HTERT RPE-1 (cell line): ENCODE data around the gene TPM3.
"Not testable (repeated sequence)": the region's sequence is repeated elsewhere in the genome, so short reads cannot be mapped to it uniquely, and the experiment has no call there.

Source experiments
- in situ Hi-C: fragments of 300-500 bp; cut with MboI; formaldehyde crosslinking; loops from 4 replicates; pipeline ENCODE4 v1.14.3; 2020; ENCODE audit warnings: low sequenced_read_pairs

TPM3 gene

DNA sequence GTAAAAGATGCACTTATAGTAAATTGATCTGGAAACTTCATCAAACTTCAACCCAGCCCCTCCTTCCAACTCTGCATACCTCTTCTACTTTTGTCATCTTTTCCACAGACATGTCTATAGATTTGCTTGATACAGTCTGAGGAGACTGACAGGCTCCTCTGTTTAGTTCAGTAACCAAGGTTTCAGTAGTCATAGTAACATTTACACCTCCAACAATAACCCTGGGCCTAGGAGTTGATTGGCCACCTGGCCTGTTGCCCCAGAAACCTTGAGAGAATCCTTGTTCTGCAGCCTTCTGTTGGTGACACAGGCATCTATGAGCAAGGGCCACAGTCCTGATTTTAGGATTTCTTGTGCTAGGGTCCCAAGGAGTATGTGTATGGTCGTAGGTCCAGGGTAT is 14.3 kb upstream of the TPM3 start, which contains the start of gene CFAP141:
CFAP141 (minus strand) TSS at position 138 of the 400 bp plus-strand sequence; CDS start at position 112, 26 bp downstream.
- in situ Hi-C loops = no loop called here

DNA sequence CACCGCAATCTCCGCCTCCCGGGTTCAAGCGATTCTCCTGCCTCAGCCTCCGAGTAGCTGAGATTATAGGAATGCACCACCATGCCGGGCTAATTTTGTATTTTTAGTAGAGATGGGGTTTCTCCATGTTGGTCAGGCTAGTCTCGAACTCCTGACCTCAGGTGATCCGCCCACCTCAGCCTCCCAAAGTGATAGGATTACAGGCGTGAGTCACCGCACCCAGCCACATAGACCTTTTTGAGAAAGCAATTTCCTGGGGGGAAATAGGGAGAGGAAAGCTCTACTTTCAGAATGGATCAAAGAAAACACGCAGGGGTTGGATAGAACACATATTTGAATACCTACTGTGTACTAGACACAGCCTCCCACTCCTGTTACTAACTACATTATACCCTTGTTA is 13.9 kb upstream of the TPM3 start:
- in situ Hi-C loops = not testable (repeated sequence)

DNA sequence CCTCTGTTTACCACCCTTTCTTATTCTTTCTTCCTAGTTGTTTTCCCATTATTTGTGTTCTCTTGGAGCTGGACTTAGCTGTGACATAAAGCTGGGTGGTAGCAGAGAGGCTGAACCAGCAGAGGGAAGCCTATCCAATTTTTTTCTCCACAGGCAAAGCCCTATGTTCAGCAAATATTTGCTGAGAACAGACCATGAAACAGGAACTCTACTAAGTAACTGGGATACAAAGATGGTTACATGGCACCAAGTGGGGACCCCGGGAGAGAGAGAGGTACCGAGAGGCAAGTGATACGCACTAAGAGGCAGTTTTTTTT is 7.6 kb upstream of the TPM3 start:
- in situ Hi-C loops = no loop called here

DNA sequence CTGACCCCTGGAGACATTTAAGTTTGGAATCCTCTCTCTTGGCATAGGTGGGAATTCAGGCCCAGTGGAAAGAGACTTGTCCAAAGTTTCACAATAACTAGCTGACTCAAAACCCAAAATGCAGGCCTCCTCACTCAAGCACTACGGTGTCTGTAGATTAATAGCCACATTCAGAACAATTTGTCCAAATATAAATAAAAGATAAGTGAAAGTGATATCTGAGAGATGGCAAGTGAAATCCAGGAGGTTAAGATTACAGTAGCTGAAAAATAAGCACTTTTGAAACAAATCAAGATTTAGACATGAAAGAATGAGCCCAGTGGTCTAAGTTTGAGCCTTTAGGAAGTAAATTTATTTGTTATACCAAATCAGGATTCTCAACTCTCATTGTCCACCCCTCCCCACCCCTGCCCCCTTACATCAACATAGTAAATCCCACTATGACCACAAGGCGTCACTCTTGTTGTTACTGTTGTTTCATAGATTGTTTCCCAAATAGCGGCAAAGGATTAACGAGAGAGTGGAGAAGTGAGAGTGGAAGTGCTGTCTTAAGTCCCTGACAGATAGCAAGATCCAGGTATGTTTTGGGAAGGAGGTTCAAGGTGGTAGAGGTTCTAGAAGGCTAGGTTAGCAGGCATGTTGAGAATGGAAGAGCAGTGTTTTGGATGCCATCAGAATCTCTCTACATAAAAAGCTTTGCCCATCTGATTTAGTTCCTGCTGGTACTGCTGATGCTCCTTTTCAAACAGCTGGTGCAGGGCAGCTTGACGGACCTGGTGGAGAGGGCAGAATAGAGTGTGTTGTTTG is 7.1 kb upstream of the TPM3 start:
- in situ Hi-C loops = no loop called here

DNA sequence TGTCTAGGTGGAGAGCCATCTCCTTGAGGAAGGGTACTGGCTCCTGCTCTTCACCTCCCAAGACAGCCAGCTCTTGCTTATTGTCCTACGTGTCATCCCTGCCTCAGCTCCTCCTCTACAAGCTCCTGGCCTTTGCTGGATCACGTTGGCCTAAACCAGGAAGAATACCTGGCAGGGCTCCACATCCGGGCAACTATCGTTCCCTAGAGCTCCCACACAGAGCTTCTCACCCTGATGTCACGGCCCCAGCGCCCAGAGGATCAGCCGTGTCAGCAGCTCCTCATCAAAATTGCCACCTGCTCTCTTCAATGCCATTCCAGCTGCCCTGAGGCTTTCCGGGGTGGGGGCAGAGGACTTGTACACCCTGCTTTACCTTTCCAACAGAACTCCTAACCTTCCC is 1.9 kb upstream of the TPM3 start:
- in situ Hi-C loops = no loop called here

DNA sequence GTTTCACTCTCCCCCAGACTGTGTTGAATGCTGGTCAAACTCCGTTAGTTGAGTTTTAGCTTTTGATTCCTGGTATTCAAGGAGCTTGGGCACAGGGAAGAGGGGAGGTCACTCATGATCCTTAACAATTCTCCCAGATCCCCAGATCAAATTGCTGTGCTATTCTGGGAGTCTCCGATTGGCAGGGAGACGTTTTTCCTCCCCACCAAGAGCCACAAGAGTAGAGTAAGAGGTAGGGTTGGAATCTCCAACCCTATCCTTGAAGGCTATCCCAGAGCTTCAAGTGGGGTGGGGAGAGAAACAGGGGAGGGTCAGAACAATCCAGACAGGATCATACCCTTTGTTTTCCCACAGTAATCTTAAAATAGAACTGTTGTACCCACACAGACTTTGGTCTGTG is 576 bp upstream of the TPM3 start:
- in situ Hi-C loops = no loop called here

DNA sequence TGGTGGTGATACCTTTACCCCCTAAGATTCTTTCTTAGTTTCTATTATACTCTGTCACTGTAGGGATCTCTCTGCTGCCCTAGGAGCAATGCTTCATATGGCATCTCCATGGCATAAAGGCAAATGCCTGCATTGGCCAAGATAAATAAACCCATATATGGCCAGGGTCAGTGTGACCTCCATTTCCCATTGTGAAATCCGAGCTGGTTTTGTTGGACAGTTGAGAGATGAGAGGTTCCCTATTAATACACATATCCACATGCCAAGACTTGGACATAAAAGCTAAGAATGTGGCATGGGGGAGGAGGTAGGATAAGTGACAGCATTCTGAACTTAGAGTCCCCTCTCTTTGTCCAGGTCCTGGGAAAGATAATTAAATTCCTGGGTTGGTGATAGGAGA is 1.4 kb downstream of the TPM3 start:
- in situ Hi-C loops = no loop called here

DNA sequence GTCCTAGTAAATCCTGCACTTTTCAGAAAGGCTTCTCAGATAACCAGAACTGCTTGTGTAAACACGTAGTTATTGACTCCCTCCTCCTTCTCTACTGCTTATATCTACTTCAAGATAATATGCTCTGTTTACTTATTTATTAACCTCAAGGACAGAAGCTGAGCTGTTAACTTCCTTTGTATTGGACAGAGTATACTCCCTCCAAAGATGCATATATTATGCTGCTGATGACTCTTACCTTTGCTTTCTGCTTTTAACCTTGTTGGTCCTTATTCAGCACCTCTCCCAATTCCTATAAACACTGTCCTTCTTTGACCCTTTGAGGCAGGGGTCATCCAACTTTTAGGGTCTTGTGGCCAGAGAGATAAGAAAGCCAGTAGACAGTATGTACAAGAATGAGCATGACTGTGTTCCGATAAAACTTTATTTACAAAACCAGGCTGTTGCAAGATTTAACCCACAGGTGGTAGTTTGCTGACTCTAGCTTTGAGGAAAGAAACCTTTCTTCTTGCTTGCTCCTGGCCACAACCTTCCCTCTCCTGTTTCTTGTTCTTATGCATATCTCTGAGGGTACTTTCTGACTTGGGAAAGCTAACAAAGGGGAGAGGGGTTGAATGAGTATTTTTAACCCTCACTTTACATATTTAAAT is 4.9 kb downstream of the TPM3 start:
- in situ Hi-C loops = no loop called here

DNA sequence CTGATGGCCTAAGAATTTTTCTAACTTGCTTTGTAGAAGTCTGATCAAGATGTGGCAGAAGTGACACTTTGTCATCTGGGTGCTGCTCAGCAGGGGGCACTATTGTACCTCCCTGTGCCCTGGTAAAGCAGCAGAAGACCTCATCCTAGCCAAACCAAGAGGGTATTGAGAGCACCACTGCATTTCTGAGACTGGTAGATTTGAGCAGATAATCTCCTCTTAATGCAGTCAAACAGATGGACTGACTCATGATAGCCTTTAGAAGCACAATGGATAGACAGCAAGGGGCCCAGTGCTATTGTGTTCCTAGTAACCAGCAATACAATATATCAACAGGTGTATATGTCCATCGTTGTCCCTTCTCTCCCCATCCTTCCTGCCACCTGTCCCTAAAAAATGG is 5.7 kb downstream of the TPM3 start:
- in situ Hi-C loops = no loop called here

DNA sequence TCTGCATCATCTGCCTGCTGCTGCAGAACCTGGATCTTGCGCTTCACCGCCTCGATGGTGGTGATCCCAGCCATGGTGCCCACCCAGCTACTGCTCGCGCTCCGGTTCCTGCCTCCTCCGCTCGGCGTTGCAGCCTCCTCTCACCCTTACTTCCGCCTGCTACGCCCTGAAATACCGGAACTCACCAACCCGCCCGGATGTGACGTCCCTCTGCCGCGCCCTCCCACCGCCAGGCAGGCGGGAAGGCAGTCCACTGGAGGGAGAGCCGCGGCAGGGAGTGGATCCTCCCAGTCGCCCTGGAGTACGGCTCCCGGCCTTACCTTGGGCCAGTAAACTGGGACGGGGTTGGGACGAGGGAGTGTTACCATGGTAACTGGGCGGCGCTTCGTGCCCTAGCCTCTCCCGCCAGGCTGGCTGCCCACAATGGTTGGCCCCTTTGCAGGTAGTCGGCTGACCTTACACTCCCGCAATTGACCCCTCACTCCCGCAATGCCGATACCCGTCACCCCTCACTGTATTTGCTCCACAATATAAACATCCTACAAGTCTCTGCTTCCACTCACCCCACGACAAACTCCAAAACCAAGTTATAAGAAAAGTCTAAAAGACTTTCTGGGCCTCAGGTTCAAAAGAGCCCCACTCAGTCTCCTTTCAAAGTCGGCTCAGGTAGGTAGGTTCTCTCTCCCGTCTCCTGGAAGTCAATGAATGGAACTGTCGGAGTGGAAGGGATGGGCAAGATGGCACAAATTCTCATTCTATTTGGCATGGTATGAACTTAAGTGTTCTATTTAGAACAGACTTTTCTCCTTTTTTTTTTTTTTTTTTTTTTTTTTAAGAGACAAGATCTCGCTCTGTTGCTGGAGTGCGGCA is 8.6 kb downstream of the TPM3 start:
- in situ Hi-C loops = no loop called here

DNA sequence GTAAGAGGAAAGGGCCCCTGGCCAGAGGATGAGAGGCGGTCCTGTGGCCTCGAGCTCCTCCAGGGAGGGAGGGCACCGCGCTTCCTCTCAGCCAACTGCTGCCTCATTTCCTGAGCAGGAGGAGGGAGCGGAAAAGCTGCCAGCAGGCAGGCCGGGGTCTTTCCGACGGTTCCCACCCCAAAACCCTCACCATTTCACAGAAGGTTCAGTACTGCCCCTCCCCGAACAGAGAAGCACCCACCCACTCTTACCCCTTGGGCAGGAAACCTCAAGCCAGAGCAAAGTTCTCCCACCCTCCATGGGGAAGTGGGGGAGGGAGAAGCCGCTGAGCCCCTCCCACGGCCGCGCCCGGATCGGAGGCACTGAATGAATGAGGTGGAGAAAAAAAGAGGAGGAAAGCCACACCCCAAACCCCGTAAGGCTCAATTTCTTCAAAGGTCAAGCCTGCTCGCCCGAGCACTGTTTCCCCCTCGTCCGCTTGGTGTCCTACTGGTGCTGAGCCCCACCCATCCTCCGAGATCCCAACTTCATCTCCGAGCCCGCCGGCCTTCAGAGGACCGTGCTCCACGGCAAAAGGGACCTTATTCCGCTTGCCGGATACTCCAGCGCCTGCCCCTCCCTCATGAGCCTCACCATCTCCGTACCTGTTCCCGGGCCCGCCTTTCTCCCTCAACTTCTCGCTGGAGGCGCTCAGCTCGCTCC is 9.4 kb downstream of the TPM3 start:
- in situ Hi-C loops = no loop called here

DNA sequence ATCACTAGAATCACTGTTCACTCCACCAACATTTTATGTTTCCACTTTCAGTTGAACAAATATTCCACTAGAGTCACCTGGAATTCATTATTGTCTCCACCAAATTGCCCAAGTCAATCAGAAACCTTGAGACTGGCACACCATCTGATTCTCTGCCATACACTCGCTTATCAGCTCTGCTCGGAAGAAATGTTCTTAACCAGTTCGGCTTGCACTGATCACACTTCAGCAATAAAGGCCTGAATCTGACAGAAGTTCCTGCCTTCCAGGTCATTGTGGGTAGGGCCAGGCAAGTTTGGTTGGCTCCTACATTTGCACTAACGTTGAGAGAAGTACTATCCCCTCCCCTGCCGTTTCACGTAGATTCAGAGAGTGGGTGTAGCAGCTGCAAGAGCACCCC is 10.0 kb downstream of the TPM3 start:
- in situ Hi-C loops = no loop called here

DNA sequence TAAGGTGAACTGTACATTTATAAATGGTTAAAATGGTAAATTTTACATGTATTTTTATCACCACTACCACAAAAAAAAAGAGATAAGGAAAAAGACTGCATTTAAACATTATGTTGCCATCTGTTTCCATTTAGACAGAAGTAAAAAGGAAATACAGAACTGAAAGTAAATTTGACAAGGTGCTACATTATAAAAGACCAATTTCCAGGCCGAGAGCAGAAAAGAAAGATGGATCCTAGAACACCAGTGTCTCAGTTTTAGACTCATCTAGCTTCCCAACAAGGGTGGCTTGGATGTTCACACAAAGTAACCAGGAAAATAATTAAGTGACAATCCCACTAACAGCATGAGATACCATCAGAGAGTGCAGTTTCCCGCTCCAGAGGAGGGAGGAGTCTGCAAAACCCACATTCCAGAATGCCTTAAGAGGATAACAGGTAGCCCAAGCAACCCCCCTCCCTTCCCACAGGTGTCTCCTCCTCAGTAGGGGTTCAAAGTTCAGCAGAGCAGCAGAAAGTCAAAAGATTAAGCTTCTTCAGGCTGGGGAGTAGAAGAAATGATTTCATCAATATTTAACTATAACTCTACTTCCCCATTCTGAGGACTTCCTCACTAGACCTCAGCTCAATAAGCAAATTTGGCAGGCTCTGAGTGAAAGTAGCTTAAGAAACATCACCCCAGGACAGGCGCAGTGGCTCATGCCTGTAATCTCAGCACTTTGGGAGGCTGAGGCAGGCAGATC is 11.8 kb downstream of the TPM3 start:
- in situ Hi-C loops = no loop called here

DNA sequence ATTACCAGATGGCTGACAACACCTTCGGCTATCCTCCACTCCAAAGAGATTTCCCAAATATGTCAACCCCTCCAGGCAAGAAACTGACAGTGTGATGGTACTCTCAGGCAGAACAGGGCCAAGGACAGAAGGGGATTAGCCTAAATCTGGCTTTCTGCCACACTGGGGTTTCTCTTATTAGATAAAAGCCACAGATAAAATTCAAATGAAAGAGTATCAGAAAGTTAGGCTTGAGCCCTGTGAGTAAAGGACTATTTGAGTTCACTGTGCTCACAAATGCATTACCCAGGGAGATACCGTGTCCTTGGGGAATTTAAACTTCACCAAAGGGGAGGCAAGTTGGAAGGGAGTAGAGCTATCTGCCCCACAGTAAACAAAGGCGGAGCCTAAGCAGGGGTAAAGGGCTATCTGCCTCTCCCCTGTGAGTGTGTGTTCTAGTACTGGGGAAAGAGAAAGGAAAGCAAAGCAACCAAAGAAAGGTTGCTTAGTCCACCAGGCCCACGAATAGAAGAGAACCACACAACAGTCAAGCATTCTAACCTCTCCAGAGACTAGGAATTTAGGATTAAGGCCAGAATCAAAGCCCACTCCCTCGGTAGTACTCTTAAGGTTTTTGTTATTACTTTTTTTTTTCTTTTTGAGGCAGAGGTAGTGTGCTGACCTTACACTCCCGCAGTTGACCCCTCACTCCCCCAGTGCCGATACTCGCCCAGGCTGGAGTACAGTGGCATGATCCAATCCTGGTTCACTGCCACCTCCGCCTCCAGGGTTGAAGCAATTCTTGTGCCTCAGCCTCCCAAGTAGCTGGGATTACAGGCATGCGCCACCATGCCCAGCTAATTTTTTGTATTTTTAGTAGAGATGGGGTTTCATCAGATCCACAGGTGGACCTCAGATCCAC is 12.7 kb downstream of the TPM3 start:
- in situ Hi-C loops = no loop called here

DNA sequence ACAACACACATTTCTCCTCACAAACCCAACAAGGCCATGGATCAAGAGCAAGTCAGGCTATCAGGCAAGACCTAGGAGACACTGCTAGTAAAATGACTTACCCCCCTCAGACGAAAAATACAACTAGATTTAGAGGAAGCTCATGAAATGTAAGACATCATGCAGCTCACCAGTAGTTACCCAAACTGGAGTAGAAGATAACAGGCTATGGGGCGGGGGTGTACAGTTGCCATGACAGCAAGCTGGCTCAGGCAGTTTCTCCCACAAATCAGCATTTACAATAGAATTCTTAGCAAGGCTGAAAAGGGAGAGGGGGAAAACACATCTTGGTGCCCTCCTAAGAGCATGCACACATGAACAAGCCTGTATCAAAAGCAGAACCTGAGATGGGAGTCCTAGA is 13.9 kb downstream of the TPM3 start:
- in situ Hi-C loops = no loop called here

DNA sequence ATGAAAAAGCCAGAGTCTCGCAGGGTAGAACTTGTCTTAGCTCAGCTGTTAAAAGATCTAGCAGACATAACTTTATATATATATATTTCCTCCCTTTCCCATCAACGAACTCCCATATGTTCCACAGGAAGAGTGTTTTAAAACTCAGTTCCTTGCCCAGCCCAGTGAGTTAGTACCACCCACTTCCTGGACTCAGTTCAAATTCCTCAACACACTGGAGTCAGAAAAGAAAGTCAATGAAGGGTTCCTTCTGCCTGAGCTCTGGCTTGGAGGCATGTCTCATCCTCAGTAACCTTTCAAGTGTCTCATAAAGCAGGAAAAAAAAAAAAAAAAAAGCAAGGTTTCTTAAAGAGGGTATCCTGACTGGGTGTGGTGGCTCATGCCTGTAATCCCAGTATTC is 15.6 kb downstream of the TPM3 start:
- in situ Hi-C loops = no loop called here

DNA sequence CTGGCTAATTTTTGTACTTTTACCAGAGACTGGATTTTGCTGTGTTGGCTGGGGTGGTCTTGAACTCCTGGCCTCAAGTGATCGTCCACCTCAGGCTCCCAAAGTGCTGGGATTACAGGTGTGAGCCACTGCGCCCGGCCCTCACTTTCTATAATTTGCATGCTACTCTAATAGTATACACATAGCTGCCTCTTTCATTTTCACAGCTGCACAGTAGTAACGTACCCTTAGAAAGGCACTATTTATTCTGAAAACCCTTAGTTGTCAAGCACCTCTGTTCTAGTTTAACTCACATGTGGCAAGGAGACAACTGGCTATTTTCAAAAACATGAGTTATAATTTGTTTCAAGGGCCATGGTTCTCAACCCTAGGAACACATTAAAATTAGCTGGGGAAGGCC is 17.2 kb downstream of the TPM3 start:
- in situ Hi-C loops = no loop called here

DNA sequence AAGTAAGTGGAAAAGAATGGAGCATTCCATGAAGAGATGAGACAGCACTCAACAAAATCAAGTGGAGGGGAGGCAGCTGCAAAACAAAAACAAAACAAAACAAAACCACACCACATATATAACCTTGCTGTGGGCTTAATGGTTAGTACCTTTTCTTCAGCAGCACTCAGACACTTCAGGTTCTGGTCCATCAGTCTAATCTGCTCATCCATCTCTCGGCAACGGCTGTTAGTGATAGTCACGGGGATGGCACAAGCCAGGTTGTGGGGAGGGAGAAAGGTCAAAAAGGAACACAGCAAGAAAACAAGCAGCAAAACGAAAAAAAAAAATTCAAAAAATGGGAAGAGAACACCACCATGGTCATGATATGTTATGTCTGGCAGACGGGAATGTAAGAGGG is 20.0 kb downstream of the TPM3 start:
- in situ Hi-C loops = no loop called here

DNA sequence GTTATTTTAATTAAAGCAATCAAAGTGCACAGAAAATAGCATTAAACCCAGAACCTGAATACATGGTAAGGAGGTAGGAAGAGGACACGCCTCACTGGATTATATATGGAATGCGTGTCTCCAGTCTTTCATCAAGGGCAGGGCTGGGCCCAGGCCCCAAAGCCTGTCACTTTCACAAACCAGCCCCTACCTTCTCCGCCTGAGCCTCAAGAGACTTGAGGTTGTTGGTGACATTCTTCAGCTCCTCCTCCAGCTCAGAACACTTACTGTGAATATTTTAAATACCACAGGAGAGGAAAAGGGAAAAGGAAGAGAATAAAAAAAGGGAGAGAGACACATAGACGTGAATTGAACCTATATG is 20.7 kb downstream of the TPM3 start:
- in situ Hi-C loops = no loop called here
